NCI-H2227 treated with DMSO at 0.1 percent for 48 hours (cell line): ENCODE results near the gene SLC11A1.

ENCODE experiments used
- DNase-seq: peaks from one replicate; lab custom pipeline; 2025; lab: John Stamatoyannopoulos, UW

Gene SLC11A1

DNA sequence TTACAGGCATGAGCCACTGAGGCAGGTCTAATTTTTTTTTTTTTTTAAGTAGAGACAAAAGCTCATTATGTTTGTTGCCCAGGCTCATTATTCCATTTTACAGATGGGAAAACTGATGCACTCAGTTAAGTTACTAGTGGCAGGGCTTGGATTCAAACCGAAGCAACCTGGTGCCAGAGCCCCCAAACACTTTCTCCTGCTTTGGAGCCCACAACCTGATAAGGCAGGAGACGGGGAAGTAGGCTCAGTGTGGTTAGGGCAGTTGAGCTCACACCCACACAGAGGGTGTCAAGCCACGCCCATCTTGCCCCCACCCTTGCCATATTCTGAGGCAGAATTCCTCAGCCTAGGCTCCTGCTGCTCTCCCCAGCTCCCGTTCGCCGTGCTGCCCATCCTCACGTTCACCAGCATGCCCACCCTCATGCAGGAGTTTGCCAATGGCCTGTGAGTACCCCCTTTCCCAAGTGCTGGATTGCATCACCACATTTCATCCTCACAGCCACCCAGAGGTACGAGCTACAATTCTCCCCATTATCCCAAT is 11.7 kb downstream of the SLC11A1 start:
- DNase-seq, result no peak

DNA sequence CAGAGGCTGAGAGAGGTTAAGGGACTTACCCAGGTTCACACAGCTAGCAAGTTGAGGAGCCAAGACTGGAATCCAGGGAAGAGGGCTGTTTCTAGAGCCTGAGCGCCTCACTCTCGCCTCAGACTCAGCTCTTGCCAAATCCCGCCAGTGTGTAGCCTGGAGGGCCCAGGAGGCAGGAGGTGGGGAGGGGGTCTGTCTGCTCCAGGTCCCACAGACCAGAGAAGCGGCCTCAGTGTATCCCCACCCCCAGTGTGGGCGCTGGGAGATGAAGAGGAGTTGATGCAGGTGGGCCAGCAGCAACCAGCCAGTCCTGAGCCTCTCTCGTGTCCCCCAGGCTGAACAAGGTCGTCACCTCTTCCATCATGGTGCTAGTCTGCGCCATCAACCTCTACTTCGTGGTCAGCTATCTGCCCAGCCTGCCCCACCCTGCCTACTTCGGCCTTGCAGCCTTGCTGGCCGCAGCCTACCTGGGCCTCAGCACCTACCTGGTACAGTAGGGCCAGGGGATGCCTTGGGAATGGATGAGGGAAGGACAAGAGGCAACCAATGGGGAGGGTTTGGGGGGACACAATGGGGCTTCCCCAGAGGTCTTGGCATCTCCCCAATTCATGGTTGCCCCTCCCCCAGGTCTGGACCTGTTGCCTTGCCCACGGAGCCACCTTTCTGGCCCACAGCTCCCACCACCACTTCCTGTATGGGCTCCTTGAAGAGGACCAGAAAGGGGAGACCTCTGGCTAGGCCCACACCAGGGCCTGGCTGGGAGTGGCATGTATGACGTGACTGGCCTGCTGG is 12.4 kb downstream of the SLC11A1 start:
- DNase-seq, result no peak

DNA sequence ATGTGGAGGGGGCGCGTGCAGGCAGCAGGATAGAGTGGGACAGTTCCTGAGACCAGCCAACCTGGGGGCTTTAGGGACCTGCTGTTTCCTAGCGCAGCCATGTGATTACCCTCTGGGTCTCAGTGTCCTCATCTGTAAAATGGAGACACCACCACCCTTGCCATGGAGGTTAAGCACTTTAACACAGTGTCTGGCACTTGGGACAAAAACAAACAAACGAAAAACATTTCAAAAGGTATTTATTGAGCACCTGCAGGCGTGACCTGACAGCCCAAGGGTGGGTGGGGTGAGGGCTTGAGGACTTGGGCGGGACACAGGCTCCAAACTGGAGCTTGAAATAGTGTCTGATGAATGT is 13.0 kb downstream of the SLC11A1 start:
- no peak for DNase-seq

DNA sequence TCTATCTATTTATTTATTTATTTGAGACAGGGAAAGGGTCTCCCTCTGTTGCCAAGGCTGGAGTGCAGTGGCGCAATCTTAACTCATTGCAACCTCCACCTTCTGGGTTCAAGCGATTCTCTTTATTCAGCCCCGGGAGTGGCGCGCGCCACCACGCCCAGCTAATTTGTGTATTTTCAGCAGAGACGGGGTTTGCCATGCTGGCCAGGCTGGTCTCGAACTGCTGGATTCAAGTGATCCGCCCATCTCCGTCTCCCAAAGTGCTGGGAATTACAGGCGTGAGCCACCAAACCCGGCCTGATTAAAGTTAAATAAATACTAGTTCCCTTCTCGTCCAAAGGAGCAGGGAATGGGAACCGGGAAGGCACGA is 13.4 kb downstream of the SLC11A1 start:
- DNase-seq, result no peak

DNA sequence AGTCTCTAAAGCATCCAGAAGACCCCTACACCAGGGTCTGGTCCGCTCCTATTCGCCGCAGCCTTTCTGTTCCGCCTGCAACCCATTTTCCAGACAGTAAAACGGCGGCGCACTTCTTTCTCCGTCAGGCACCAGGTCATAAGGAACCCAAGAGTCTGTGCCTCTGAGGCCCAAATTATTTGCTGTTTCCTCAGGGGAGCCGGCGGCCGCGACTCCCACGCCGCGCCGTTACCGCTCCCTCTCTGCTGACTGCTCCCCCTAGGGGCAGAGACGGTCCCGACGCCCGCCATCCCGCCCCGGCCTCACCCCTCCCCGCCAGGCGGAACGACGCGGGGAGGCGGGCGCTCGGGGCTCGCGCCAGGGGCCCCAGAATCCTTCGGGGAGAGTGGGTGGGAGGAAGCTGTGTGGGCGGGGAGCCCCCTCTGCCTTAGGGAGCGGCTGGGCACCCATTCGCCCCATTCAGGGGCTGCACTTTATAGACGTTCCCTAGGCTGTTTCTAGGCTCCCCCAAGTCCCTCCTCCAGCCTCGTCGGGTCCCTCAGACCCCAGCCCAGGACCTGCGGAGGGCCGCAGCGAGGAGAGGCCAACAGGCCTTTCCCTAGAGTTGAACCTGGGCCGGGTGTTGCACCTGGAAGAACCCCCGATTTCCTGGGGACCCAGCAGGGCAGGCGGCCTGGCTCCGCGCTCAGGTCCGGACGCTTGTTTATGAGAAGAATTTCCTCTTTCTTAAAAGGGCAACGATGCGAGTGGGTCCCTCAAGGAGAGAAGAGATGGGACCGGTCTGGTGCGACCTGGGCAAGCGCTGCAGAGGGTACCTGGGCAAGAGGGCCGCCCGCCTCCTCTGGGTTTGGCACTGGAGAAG is 14.0 kb downstream of the SLC11A1 start:
- DNase-seq, result peak; percentile 92

DNA sequence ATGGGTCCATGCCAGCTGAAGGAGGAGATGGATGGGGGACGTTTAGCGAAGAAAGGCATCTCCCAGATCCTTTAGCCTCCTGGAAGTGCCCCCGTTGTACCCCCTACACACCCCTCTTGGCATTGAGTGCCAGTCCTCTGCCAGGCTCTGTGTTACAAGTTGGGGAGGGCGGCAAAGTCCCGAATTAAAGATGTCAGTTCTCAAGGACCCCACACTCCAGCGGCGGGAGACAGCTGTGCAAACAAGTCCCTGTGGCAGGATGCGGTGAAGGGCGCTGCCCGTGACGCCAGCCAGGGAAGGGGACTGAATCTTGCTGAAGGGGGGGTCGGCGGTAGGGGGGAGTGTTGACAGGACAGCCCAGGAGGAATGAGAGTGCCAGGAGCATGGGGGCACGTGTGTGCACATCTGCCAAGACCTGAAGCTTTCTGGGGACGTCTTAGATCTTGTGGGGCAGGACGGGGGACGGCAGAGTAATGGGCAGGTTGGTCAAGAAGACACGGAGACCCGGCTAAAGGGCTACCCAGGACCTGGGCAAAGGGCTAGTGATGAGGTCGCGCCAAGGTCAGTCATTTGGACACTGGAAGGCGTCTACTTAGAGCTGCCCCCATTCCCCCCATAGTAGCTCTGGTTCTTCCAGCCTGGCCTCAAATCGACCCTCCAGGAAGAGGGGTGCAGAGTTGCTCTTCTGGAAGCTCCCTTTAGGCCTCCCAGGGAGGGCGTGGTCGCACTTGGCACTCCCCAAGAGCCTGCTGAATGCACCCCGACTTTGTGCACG is 14.8 kb downstream of the SLC11A1 start:
- peak; percentile 33 for DNase-seq

DNA sequence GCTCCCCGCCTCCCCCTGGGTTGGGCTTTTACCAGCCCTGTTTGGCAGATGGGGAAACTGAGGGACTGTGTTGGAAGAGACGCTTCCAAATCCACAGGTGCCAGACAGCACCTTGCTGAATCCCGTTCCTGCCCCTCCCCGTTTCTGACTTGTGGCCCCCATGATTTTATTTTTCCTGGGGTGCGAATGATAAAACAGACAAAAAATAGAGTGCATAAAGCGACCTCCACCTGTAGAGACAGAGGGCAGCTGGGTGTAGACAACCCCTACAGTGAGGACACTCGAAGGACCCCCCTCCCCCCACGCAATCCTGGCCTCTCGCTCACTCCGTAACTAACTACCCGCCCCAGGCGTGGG is 15.4 kb downstream of the SLC11A1 start:
- no peak for DNase-seq

DNA sequence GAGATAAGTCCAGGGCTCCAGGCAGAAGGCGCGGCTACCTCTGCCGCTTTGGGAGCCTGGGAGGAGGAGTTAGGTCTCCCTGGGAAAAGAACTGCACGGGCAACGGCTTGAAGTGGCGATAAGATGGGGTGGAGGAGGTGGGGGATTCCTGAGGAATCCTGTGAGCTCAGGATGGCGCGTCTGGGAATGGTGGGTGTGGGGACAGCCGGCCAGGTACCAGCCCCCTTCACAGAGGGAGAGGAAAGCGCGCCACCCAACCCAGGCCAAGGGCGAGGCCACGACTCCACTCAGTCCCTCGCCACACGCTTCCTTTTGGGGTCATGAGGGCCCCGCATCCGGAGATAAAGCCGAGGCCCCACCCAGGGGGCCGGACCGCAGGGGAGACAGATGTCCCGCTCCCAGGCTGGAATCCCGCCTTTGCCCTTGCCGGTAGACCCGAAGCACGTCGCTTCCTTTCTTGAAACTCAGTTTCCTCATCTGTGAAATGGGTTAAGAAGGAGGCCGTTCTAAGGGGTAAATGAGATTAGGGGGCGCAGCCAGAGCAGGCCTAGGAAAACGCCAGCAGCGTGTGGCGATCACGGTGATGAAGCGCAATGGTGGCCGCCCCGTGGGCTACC is 15.9 kb downstream of the SLC11A1 start:
- DNase-seq, result peak; percentile 48

DNA sequence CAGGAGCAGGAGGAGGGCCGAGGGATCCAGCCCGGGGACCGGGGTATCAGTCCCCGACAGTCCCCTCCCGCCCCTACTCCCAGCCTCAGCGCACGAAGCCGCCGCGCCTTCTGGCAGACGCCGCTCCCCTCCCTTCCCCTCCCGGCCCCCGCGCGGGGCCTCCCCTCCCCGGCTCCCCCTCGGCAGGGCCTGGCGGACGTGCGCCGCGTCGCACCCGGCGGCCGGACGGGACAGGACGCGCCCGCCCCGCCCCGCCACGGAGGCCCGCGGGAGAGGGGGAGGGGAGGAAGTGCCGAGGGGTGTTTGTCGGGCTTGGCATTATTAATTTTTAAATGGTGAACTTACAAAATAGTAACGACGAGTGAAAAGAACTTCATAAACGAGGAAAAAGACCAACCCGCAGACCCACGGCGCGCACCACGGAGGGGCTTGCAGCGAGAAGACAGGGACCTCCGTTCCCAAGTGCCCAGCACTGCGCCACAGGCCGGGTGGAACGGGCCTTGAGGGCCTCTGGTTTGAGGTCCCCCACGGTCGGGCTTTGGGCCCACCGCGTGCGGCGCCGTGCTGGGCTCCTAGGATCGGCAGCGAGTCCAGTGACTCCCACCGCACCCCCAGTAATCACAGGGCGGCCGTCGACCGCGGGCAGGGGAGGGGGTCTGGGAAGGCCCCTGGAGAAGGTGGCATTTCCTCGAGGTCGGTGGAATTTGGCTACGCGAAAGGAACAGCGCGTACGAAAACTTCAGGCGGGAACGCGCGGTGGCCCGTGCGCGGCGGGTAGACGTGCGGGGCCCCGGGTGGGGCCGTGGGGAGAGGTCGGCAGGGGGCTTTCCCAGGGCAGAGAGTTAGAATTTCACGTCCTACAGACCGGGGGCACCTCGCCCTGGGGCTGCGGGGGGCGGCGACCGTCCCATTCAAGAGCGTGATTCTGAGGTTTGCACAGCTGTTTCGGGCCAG is 16.6 kb downstream of the SLC11A1 start:
- DNase-seq, result peak; percentile 22

DNA sequence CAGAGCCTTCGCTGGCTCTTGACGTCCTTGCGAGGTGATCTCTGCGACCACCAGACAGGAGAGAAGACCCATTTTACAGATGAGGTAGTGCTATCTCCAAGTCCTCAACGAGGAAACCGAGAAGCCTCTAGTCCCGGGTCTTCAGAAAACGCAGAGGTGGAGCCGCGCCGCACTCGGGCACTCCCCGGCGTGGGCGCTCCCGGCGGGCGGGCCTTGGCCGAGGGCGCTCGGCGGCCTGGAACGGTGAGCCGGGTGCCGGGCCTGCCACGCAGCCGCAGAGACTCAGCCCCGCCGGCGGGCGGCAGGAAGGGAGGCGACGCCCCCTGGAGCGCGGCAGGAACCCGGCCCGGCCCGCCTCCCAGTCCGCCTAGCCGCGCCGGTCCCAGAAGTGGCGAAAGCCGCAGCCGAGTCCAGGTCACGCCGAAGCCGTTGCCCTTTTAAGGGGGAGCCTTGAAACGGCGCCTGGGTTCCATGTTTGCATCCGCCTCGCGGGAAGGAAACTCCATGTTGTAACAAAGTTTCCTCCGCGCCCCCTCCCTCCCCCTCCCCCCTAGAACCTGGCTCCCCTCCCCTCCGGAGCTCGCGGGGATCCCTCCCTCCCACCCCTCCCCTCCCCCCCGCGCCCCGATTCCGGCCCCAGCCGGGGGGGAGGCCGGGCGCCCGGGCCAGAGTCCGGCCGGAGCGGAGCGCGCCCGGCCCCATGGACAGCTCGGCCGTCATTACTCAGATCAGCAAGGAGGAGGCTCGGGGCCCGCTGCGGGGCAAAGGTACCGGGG is 17.5 kb downstream of the SLC11A1 start, which contains the start of gene CTDSP1:
TSS of gene CTDSP1 (plus strand) at position 478 of the 776 bp plus-strand sequence. CDS start at position 701, 223 bp downstream.
- peak; percentile 70 for DNase-seq

DNA sequence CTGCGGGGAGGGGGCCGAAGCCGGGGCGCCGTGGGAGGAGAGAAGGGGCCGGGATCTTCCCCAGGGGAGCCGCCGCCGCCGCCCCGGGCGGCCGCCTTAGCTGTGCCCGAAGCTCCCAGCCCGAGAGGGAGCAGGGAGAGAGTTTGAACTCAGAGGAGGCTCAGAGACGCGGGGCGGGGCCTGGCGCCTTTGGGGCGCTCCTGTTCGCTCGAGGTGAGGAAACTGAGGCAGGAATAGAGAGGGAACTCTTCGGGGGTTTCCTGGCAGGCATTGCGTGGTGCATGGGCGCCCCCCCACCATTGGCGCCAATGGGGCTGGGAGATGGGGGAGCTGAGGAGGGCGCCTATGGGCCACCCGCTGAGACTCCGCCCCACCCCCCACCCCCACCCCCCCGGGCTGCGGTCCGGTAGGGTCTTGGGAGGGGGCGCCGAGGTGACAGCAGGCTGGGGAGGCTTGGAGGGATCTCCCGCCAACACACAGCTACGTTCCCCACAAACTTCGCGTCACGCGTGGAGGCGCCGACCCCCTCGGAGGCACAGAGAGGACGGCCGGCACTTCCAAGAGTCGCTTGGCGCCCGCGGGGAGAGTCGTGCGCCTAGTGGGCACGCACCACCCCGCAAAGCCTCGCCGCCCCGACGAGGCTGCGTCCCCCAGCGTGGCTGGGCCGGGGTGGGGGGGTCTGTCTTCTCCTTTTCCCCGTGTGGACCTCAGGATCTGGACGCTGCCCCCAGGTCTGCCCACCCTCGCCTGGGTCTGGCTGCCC is 18.3 kb downstream of the SLC11A1 start:
- no peak for DNase-seq

DNA sequence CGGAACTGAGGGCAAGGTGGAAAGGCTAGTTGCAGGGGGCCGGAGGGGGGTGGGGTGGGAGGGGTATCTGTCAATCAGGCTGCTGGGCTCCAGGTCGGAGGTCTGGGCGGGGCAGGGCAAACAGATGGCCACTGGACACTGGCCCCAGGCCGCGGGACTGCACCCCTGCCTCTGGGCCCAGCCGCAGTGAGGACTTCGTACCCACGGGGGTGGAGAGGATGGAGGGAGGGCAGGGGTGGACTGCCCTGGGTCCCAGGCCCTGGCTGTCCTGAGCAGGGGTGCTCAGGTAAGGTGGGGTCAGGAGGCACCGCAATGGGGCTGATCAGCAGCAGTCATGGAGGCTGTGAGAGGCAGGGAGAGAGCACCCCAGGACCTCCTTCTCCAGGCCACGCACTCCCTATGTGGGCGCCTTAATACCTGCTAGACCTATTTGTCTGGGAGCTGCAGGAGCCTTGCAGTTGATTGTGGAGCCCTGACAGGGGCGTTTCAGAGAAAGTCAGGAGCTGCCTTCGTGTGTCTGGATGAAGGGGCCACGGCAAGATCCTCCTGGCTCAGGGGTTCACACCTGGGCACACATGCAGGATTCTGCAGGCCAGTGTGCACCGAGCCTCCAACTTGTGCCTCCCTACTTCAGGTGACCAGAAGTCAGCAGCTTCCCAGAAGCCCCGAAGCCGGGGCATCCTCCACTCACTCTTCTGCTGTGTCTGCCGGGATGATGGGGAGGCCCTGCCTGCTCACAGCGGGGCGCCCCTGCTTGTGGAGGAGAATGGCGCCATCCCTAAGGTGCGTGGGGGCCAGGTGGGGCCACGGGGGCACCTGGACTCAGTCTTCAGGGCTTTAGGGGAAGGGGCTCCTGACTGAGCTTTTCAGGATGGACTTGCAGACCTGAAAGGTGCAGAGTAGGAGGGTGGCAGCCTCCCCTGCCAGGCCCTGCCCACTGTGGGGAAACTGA is 19.1 kb downstream of the SLC11A1 start:
- DNase-seq, result no peak

DNA sequence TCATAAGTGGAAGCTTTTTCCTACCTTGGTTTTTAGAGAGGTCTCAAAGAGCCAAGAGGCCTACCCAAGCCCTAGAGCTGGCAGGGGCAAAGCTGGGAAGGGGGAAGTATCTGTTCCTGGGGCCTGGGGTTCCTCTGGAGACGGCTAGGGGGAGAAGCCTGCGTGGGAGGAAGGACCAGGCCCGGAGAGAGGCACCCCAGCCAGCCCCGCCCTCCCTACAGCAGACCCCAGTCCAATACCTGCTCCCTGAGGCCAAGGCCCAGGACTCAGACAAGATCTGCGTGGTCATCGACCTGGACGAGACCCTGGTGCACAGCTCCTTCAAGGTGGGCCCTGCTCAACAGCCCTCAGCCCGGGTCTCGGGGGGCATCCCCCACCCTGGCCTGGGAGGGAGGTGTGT is 19.8 kb downstream of the SLC11A1 start:
- DNase-seq, result no peak

DNA sequence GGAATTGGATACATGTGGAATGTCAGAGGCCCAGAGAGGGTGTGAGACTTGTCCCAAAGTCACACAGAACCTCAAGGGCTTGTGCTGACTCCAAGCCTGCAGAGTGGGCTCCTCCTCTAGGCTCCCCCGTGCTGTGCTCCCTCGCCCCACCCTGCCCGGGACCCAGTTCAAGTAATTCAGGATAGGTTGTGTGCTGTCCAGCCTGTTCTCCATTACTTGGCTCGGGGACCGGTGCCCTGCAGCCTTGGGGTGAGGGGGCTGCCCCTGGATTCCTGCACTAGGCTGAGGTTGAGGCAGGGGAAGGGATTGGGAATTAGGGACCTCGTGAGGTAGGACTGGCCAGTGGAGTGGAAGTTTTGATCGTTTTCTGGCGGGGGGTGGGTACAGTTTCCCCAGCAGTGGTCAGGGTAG is 20.4 kb downstream of the SLC11A1 start:
- DNase-seq, result no peak

DNA sequence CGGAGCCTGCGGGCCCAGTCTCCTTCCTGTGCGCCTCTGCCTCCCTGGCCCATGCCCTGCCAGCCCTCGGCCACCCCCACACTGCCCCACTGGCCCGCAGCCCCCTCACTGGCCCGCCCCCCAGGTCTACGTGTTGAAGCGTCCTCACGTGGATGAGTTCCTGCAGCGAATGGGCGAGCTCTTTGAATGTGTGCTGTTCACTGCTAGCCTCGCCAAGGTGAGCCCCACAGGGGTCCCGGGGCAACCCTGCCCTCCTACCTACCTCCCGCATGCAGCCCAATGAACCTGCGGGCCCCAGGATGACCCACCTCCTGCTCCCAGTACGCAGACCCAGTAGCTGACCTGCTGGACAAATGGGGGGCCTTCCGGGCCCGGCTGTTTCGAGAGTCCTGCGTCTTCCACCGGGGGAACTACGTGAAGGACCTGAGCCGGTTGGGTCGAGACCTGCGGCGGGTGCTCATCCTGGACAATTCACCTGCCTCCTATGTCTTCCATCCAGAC is 20.9 kb downstream of the SLC11A1 start:
- DNase-seq, result no peak

DNA sequence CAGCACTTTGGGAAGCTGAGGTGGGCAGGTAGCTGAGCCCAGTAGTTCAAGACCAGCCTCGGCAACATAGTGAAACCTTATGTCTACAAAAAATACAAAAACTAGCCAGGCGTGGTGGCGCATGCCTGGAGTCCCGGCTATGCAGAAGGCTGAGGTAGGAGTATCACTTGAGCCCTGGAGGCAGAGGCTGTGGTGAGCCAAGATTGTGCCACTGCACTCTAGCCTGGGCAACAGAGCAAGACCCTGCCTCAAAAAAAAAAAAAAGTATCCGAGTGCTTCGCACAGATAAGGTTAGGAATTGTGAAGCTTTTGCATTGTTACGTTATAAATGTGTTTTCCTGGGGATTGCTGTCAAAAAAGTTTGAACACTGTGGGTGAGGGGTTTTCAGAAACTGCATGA is 21.7 kb downstream of the SLC11A1 start:
- no peak for DNase-seq

DNA sequence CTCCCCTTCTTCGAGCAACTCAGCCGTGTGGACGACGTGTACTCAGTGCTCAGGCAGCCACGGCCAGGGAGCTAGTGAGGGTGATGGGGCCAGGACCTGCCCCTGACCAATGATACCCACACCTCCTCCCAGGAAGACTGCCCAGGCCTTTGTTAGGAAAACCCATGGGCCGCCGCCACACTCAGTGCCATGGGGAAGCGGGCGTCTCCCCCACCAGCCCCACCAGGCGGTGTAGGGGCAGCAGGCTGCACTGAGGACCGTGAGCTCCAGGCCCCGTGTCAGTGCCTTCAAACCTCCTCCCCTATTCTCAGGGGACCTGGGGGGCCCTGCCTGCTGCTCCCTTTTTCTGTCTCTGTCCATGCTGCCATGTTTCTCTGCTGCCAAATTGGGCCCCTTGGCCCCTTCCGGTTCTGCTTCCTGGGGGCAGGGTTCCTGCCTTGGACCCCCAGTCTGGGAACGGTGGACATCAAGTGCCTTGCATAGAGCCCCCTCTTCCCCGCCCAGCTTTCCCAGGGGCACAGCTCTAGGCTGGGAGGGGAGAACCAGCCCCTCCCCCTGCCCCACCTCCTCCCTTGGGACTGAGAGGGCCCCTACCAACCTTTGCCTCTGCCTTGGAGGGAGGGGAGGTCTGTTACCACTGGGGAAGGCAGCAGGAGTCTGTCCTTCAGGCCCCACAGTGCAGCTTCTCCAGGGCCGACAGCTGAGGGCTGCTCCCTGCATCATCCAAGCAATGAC is 22.4 kb downstream of the SLC11A1 start:
- no peak for DNase-seq
